H1 (cell line): ENCODE results near the gene EXOC6. TPM values are rescaled to one million over a fixed set of nuclear protein-coding genes. Genes with fewer than 3 reads are reported as not detected.

ENCODE experiments used
- CTCF ChIA-PET: fragments of 300-600 bp; sonication (Branson Sonifier 250); formaldehyde crosslinking; loops from one replicate; lab custom pipeline; 2021; ENCODE audit not compliant: partially characterized antibody; lab: Charles Lee
- POLR2A ChIA-PET: fragments of 300-600 bp; sonication (Branson Sonifier 250); formaldehyde crosslinking; loops from one replicate; lab custom pipeline; 2021; ENCODE audit warnings: inconsistent platforms; ENCODE audit not compliant: partially characterized antibody; lab: Charles Lee
- DNase-seq, 2 experiments: peaks; one replicate each; pipeline versions ENCODE4 v3.0.0 to v3.0.0-alpha.2; 2010 to 2022; ENCODE audit warnings: low spot score in 2 of 2, low read depth in 1 of 2, mixed read lengths in 1 of 2
- FAIRE-seq: peaks from 2 replicates; lab custom pipeline; 2011; peaks lifted over from hg19 to GRCh38; lab: Jason Lieb, UNC
- H2AFZ ChIP-seq: 2 replicates; pipeline ENCODE4 v1.8.1; 2012; ENCODE audit warnings: low read length, inconsistent platforms
- H2AK5ac ChIP-seq: 2 replicates; pipeline ENCODE4 v1.6.1; 2013; ENCODE audit warnings: low read depth, low read length
- H2BK120ac ChIP-seq: replicated peaks from 2 replicates; pipeline ENCODE3; 2013; ENCODE audit warnings: low read depth, low read length, inconsistent platforms
- H2BK12ac ChIP-seq: 2 replicates; pipeline ENCODE4 v1.6.1; 2013; ENCODE audit warnings: low read depth, low read length
- H2BK15ac ChIP-seq: 2 replicates; pipeline ENCODE4 v1.6.1; 2013; ENCODE audit warnings: low read length
- H2BK20ac ChIP-seq: 2 replicates; pipeline ENCODE4 v1.6.1; 2013; ENCODE audit warnings: low read length
- H2BK5ac ChIP-seq: 2 replicates; pipeline ENCODE4 v1.6.1; 2013; ENCODE audit warnings: low read depth, low read length
- H3K14ac ChIP-seq: 2 replicates; pipeline ENCODE4 v1.6.1; 2013; ENCODE audit warnings: inconsistent platforms; ENCODE audit not compliant: insufficient read length
- H3K18ac ChIP-seq: 2 replicates; pipeline ENCODE4 v1.6.1; 2013; ENCODE audit warnings: low read length; ENCODE audit errors: extremely low read depth
- H3K23ac ChIP-seq: 2 replicates; pipeline ENCODE4 v1.6.1; 2013; ENCODE audit warnings: inconsistent platforms; ENCODE audit not compliant: insufficient read length
- H3K23me2 ChIP-seq: 2 replicates; pipeline ENCODE4 v1.6.1; 2013; ENCODE audit warnings: low read depth, low read length
- H3K27ac ChIP-seq: 2 replicates; pipeline ENCODE4 v1.6.1; 2011; ENCODE audit warnings: low read depth, low read length, inconsistent platforms
- H3K27me3 ChIP-seq, 4 experiments: replicated peaks in 1 of 4; 1 replicate in 1 of 4; 2 replicates in 3 of 4; pipeline versions ENCODE4 v1.6.1 to v1.8.1; 2011 to 2013; ENCODE audit warnings: low read length in 3 of 4, mild to moderate bottlenecking in 3 of 4, inconsistent platforms in 2 of 4, mixed read lengths in 2 of 4, moderate library complexity in 1 of 4; ENCODE audit not compliant: control insufficient read depth in 3 of 4, insufficient read depth in 3 of 4; ENCODE audit errors: extremely low read depth in 1 of 4
- H3K36me3 ChIP-seq, 4 experiments: 2 replicates each; pipeline versions ENCODE4 v1.6.1 to v1.8.1; 2011 to 2013; ENCODE audit warnings: mild to moderate bottlenecking in 4 of 4, low read length in 3 of 4, moderate library complexity in 2 of 4, control low read depth in 1 of 4, inconsistent platforms in 1 of 4; ENCODE audit not compliant: insufficient read depth in 4 of 4, control insufficient read depth in 2 of 4
- H3K4ac ChIP-seq: replicated peaks from 2 replicates; pipeline ENCODE3; 2013; ENCODE audit warnings: low read length, low read depth, mixed read lengths, inconsistent platforms; ENCODE audit not compliant: insufficient read length
- H3K4me1 ChIP-seq, 4 experiments: replicated peaks in 1 of 4; 1 replicate in 1 of 4; 2 replicates in 3 of 4; pipeline versions ENCODE4 v1.6.1 to v1.8.1; 2011 to 2013; ENCODE audit warnings: low read length in 3 of 4, inconsistent platforms in 2 of 4, mixed read lengths in 1 of 4; ENCODE audit not compliant: insufficient read depth in 4 of 4, control insufficient read depth in 3 of 4
- H3K4me2 ChIP-seq, 2 experiments: 2 replicates each; pipeline versions ENCODE4 v1.6.1 to v1.8.1; 2011 to 2013; ENCODE audit warnings: low read depth in 2 of 2, low read length in 2 of 2, control low read depth in 1 of 2, inconsistent platforms in 1 of 2, mild to moderate bottlenecking in 1 of 2; ENCODE audit not compliant: insufficient read depth in 1 of 2
- H3K4me3 ChIP-seq, 4 experiments: fragments of 200-600, 300-600 bp in 1 of 4; sonication (generic), shearing (Covaris generic), sonication (Bioruptor Twin) in 1 of 4; 2 replicates each; pipeline versions ENCODE4 v1.5.1 to v1.8.1; 2011 to 2016; ENCODE audit warnings: low read length in 4 of 4, low read depth in 3 of 4, control low read depth in 2 of 4, inconsistent platforms in 2 of 4, mild to moderate bottlenecking in 2 of 4, mixed read lengths in 1 of 4, moderate library complexity in 1 of 4; ENCODE audit not compliant: insufficient read depth in 2 of 4; ENCODE audit errors: extremely low read depth in 1 of 4
- H3K56ac ChIP-seq: replicated peaks from 2 replicates; pipeline ENCODE3; 2013; ENCODE audit warnings: low read depth, mild to moderate bottlenecking, mixed read lengths, low read length, inconsistent platforms; ENCODE audit not compliant: insufficient read length
- H3K79me1 ChIP-seq: 2 replicates; pipeline ENCODE4 v1.6.1; 2013; ENCODE audit warnings: low read depth, low read length, control low read depth
- H3K79me2 ChIP-seq, 2 experiments: 2 replicates each; pipeline versions ENCODE4 v1.6.1 to v1.8.1; 2012 to 2013; ENCODE audit warnings: low read length in 2 of 2, mild to moderate bottlenecking in 2 of 2, inconsistent platforms in 1 of 2; ENCODE audit not compliant: insufficient read depth in 2 of 2, control insufficient read depth in 1 of 2
- H3K9ac ChIP-seq, 4 experiments: replicated peaks in 1 of 4; 1 replicate in 1 of 4; 2 replicates in 3 of 4; pipeline versions ENCODE4 v1.6.1 to v1.8.1; 2011 to 2013; ENCODE audit warnings: low read depth in 3 of 4, low read length in 3 of 4, control low read depth in 2 of 4, mild to moderate bottlenecking in 2 of 4, moderate library complexity in 2 of 4, inconsistent platforms in 1 of 4; ENCODE audit errors: extremely low read depth in 1 of 4
- H3K9me3 ChIP-seq, 2 experiments: 2 replicates each; pipeline versions ENCODE4 v1.6.1 to v1.8.1; 2012 to 2013; ENCODE audit warnings: mild to moderate bottlenecking in 2 of 2, moderate library complexity in 2 of 2, control low read depth in 1 of 2, inconsistent platforms in 1 of 2, low read depth in 1 of 2, low read length in 1 of 2, mixed read lengths in 1 of 2; ENCODE audit not compliant: insufficient read depth in 2 of 2
- H4K20me1 ChIP-seq, 2 experiments: replicated peaks in 1 of 2; 2 replicates each; pipeline versions ENCODE3 to v1.8.1; 2011 to 2013; ENCODE audit warnings: inconsistent platforms in 2 of 2, low read length in 2 of 2, mild to moderate bottlenecking in 1 of 2; ENCODE audit not compliant: insufficient read depth in 2 of 2, control insufficient read depth in 1 of 2
- H4K5ac ChIP-seq: 2 replicates; pipeline ENCODE4 v1.6.1; 2013; ENCODE audit warnings: low read length, low read depth, mixed read lengths, inconsistent platforms; ENCODE audit not compliant: insufficient read length
- H4K8ac ChIP-seq: 2 replicates; pipeline ENCODE4 v1.8.0; 2013; ENCODE audit warnings: mild to moderate bottlenecking, moderate library complexity, low read length, inconsistent platforms; ENCODE audit not compliant: insufficient read depth; ENCODE audit errors: extremely low read depth
- H4K91ac ChIP-seq: replicated peaks from 2 replicates; pipeline ENCODE3; 2013; ENCODE audit warnings: low read length, mixed read lengths, inconsistent platforms; ENCODE audit not compliant: insufficient read length
- CBX5 ChIP-seq: fragments of 300-800, 300-1000 bp; sonication (generic); IDR thresholded peaks from 2 replicates; pipeline ENCODE4 v1.7.1; 2016; ENCODE audit warnings: antibody characterized with exemption, low read length, low read depth
- CBX8 ChIP-seq: fragments of 300-800, 300-1000 bp; sonication (generic); IDR thresholded peaks from 2 replicates; pipeline ENCODE4 v1.7.1; 2016; ENCODE audit warnings: low read depth, low read length, borderline replicate concordance
- CEBPB ChIP-seq: IDR thresholded peaks from 2 replicates; pipeline ENCODE4 v1.6.1; 2012; ENCODE audit warnings: low read depth, low read length
- FOSL1 ChIP-seq: IDR thresholded peaks from 2 replicates; pipeline ENCODE4 v1.6.1; 2011; ENCODE audit warnings: mild to moderate bottlenecking, low read depth, low read length, moderate library complexity; ENCODE audit not compliant: insufficient read depth
- MAFK ChIP-seq: IDR thresholded peaks from 2 replicates; pipeline ENCODE4 v1.6.1; 2012; ENCODE audit warnings: low read depth, mild to moderate bottlenecking, improper control_type of control experiment, low read length
- POU5F1 ChIP-seq: IDR thresholded peaks from 2 replicates; pipeline ENCODE4 v1.6.1; 2011; ENCODE audit warnings: low read depth, mild to moderate bottlenecking, low read length, moderate library complexity
- RBBP5 ChIP-seq: IDR thresholded peaks from 2 replicates; pipeline ENCODE4 v1.7.1; 2012; ENCODE audit warnings: low read depth, mild to moderate bottlenecking, inconsistent platforms, low read length, moderate library complexity, borderline replicate concordance
- RFX5 ChIP-seq: IDR thresholded peaks from 2 replicates; pipeline ENCODE4 v1.6.1; 2011; ENCODE audit warnings: low read depth, low read length, improper control_type of control experiment, borderline replicate concordance
- SP2 ChIP-seq: IDR thresholded peaks from 2 replicates; pipeline ENCODE4 v1.6.1; 2012; ENCODE audit warnings: mild to moderate bottlenecking, low read length, inconsistent platforms
- WGBS, 2 experiments: shearing (Covaris generic) in 1 of 2; methylation state at CpG; one replicate each; pipeline versions ENCODE4 v1.1.6 to v1.1.7; 2013 to 2015; ENCODE audit warnings: low lambda C conversion rate in 2 of 2, mixed read lengths in 2 of 2, inconsistent platforms in 1 of 2, low coverage in 1 of 2, missing lambda C conversion rate in 1 of 2; ENCODE audit not compliant: insufficient replicate concordance in 2 of 2, insufficient coverage in 1 of 2, insufficient read length in 1 of 2; ENCODE audit errors: extremely low coverage in 1 of 2, missing lambda C conversion rate in 1 of 2; 5-methylcytosine and 5-hydroxymethylcytosine counted together
- polyA plus RNA-seq, 7 experiments: library from polyadenylated mRNA; depleted of rRNA in 3 of 7; stranded (reverse) in 5 of 7; unstranded in 2 of 7; fragments of >200 nt in 5 of 7; fragments of 200-250 nt in 2 of 7; gene quantifications; 1 replicate in 5 of 7; 2 replicates in 1 of 7; 4 replicates in 1 of 7; pipeline versions ENCODE4 v1.2.1 to v1.2.3, GENCODE V29; 2011 to 2013; ENCODE audit warnings: missing spikeins in 2 of 7, mixed read lengths in 2 of 7
- total RNA-seq: library from RNA; stranded (reverse); fragmentation: NEBNext Ultra II Directional; extraction: Animal tissue kit (Norgen Biotek cat#: 25700); gene quantifications from 2 replicates; pipeline ENCODE4 v1.2.1, GENCODE V29; 2021

The EXOC6 gene
- total and polyA plus RNA-seq, 2 of the 8 experiments (the other 6 are each of a cell fraction or from before 2014, with no cell fraction given), result 1.7 to 4.5 TPM

DNA sequence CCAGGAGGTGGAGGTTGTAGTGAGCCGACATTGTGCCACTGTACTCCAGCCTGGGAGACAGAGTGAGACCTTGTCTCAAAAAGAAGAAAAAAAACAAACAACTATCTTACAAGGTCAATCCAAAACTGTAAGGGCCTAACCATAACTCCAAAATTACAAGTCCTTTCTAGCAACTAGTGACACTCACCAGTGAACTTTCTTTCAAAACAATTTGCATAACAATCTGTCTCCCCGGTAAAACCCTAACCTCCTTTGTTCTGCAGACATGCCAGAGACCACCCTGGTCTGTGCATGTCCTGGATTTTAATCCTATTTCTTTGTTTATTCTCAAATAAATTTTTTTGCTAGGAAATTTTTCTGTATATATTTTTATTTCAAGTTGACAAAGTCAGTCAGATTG is 68.1 kb downstream of the EXOC6 start:
- DNase-seq (no peak), FAIRE-seq (peak; percentile 92)
- no peaks in the 10 kb centered on the region for H3K27me3 ChIP-seq
- H4K91ac ChIP-seq, result no peak overlapping the region
- no peak overlapping the region for H3K9ac ChIP-seq
- H3K36me3 ChIP-seq, result no peaks in the 10 kb centered on the region
- H2AK5ac ChIP-seq, result no peak overlapping the region
- H3K18ac ChIP-seq, result peak overlapping the region; percentile 53; the same call in 1 of the 2 replicates
- H3K56ac ChIP-seq, result no peak overlapping the region
- H3K4ac ChIP-seq, result no peak overlapping the region
- no peak overlapping the region for H4K8ac ChIP-seq
- H2BK120ac ChIP-seq, result no peak overlapping the region
- peak overlapping the region; percentile 36; the same call in 1 of the 2 replicates for H2BK5ac ChIP-seq
- no peak overlapping the region for H2BK12ac ChIP-seq
- H3K27ac ChIP-seq, result no peak overlapping the region
- H3K79me1 ChIP-seq, result no peaks in the 10 kb centered on the region
- H3K79me2 ChIP-seq, result no peaks in the 10 kb centered on the region
- H3K14ac ChIP-seq, result no peak overlapping the region
- H3K23me2 ChIP-seq, result no peaks in the 10 kb centered on the region
- H3K23ac ChIP-seq, result no peak overlapping the region
- peaks cover 0 to 17% (median 7%) of the 10 kb centered on the region in 4 experiments; a peak in 5 of 7 replicates for H3K4me1 ChIP-seq
- H4K5ac ChIP-seq, result no peak overlapping the region
- CTCF ChIA-PET, result interaction anchor here (0.9 to 1.8 kb wide), 10 partner anchors 8 to 441 kb away, joined by 3 to 7 read pairs (median 3); no protein-coding TSS in a partner anchor
- H2BK20ac ChIP-seq, result no peak overlapping the region
- WGBS, 2 experiments, result 31% methylated on average over 2 of the region's 2 CpGs; no CpG with 5 or more reads in 1 of the 2 experiments
- POLR2A ChIA-PET, result interaction anchor here (1.5 kb wide), 1 partner anchor 11 kb away, joined by 4 read pairs; no protein-coding TSS in a partner anchor
- H2BK15ac ChIP-seq, result no peak overlapping the region
- H4K20me1 ChIP-seq, result no peaks in the 10 kb centered on the region
- H2AFZ ChIP-seq, result no peak overlapping the region
- no peak overlapping the region; a peak in 1 of 8 replicates for H3K4me3 ChIP-seq
- no peaks in the 10 kb centered on the region; a peak in 1 of 4 replicates for H3K9me3 ChIP-seq
- peak overlapping the region; percentile 41 to 69; a peak in 3 of 4 replicates for H3K4me2 ChIP-seq
- TF ChIP-seq RFX5 (peak; percentile 78; the same call in 1 of the 2 replicates), CEBPB (no peak), POU5F1 (peak; percentile 85), CBX8 (no peak), RBBP5 (no peak), CBX5 (no peak), FOSL1 (no peak), SP2 (no peak), MAFK (no peak)
